B cell (primary cell): ENCODE data around the gene RECK. TPM values are rescaled to one million over a fixed set of nuclear protein-coding genes. Genes with fewer than 3 reads are reported as not detected.

Experiments
- ATAC-seq: fragments of 200-7000 bp; cut with Tn5 transposase; one replicate; pipeline ENCODE4 v1.10.0; 2021; ENCODE audit warnings: low read depth, mild to moderate bottlenecking, moderate number of reproducible peaks, moderate library complexity
- CTCF ChIA-PET: fragments of 350-600 bp; sonication (Branson Sonifier 250); formaldehyde crosslinking; loops from one replicate; lab custom pipeline; 2021; ENCODE audit warnings: antibody characterized with exemption, inconsistent platforms; lab: Charles Lee
- POLR2A ChIA-PET: fragments of 350-600 bp; sonication (Branson Sonifier 250); formaldehyde crosslinking; loops from one replicate; lab custom pipeline; 2021; ENCODE audit warnings: antibody characterized with exemption; lab: Charles Lee
- DNase-seq: peaks from one replicate; pipeline ENCODE4 v3.0.0; 2013
- H2AFZ ChIP-seq: 2 replicates; pipeline ENCODE4 v1.6.1; 2012; ENCODE audit warnings: mild to moderate bottlenecking, low read depth, low read length; ENCODE audit not compliant: insufficient read depth, poor library complexity, severe bottlenecking
- H3K27ac ChIP-seq, 2 donors: 1 replicate in 1 of 2; 2 replicates in 1 of 2; pipeline ENCODE4 v1.5.1; 2012 to 2013; ENCODE audit warnings: low read length in 2 of 2, mild to moderate bottlenecking in 2 of 2, moderate library complexity in 1 of 2
- H3K27me3 ChIP-seq, 4 experiments: fragments of 200-600 bp in 1 of 4; sonication (generic) in 1 of 4; replicated peaks in 1 of 4; 1 replicate in 2 of 4; 2 replicates in 2 of 4; pipeline versions ENCODE4 v1.6.1 to v1.7.0; 2013 to 2016; ENCODE audit warnings: low read length in 3 of 4, mild to moderate bottlenecking in 2 of 4, mixed read lengths in 1 of 4, moderate library complexity in 1 of 4; ENCODE audit not compliant: insufficient read depth in 4 of 4, control insufficient read depth in 3 of 4; ENCODE audit errors: control extremely low read depth in 1 of 4
- H3K36me3 ChIP-seq, 2 experiments: replicated peaks in 1 of 2; 1 replicate in 1 of 2; 2 replicates in 1 of 2; pipeline versions ENCODE4 v1.6.1 to v1.7.1; 2013; ENCODE audit warnings: low read length in 1 of 2; ENCODE audit not compliant: insufficient read depth in 2 of 2, control insufficient read depth in 1 of 2; ENCODE audit errors: control extremely low read depth in 1 of 2, extremely low read depth in 1 of 2
- H3K4me1 ChIP-seq, 2 donors: fragments of 200-600 bp in 1 of 2; sonication (generic) in 1 of 2; 1 replicate in 1 of 2; 2 replicates in 1 of 2; pipeline versions ENCODE4 v1.5.1 to v1.6.1; 2013 to 2017; ENCODE audit warnings: low read length in 2 of 2; ENCODE audit not compliant: control insufficient read depth in 2 of 2, insufficient read depth in 2 of 2
- H3K4me2 ChIP-seq: replicated peaks from 2 replicates; pipeline ENCODE3; 2012; ENCODE audit warnings: mild to moderate bottlenecking, low read depth, low read length; ENCODE audit not compliant: poor library complexity, severe bottlenecking
- H3K4me3 ChIP-seq, 5 experiments: fragments of 200-600 bp in 1 of 5; sonication (generic) in 1 of 5; 1 replicate in 3 of 5; 2 replicates in 2 of 5; pipeline versions ENCODE4 v1.5.1 to v1.7.0; 2011 to 2016; ENCODE audit warnings: low read length in 4 of 5, mild to moderate bottlenecking in 4 of 5, low read depth in 2 of 5, control low read depth in 1 of 5, moderate library complexity in 1 of 5; ENCODE audit not compliant: insufficient read depth in 1 of 5; ENCODE audit errors: control extremely low read depth in 1 of 5, extremely low read depth in 1 of 5
- H3K79me2 ChIP-seq: fragments of 200-600 bp; sonication (generic); one replicate; pipeline ENCODE4 v1.6.0; 2016; ENCODE audit warnings: low read length; ENCODE audit not compliant: control insufficient read depth, insufficient read depth
- H3K9ac ChIP-seq: fragments of 200-600 bp; sonication (generic); 2 replicates; pipeline ENCODE4 v1.6.1; 2017; ENCODE audit warnings: mild to moderate bottlenecking, low read length, moderate library complexity
- H3K9me3 ChIP-seq, 3 donors: one replicate each; pipeline versions ENCODE4 v1.6.1 to v1.7.1; 2013; ENCODE audit warnings: low read length in 2 of 3; ENCODE audit not compliant: control insufficient read depth in 2 of 3, insufficient read depth in 1 of 3; ENCODE audit errors: control extremely low read depth in 1 of 3
- H4K20me1 ChIP-seq: 2 replicates; pipeline ENCODE4 v1.6.0; 2012; ENCODE audit warnings: mild to moderate bottlenecking, low read length; ENCODE audit not compliant: insufficient read depth, control insufficient read depth, poor library complexity, severe bottlenecking
- H3K27ac Mint-ChIP-seq: one replicate; pipeline ENCODE4 v1.8.0; 2021; ENCODE audit warnings: mixed read lengths
- H3K27me3 Mint-ChIP-seq: one replicate; pipeline ENCODE4 v1.8.0; 2021; ENCODE audit warnings: mixed read lengths
- H3K4me1 Mint-ChIP-seq: one replicate; pipeline ENCODE4 v1.8.0; 2021; ENCODE audit warnings: mixed read lengths
- H3K4me3 Mint-ChIP-seq: one replicate; pipeline ENCODE4 v1.8.0; 2021; ENCODE audit warnings: mixed read lengths
- H3K9me3 Mint-ChIP-seq: one replicate; pipeline ENCODE4 v1.8.0; 2022; ENCODE audit warnings: mixed read lengths; ENCODE audit not compliant: insufficient read depth
- EZH2 ChIP-seq: IDR thresholded peaks from 2 replicates; pipeline ENCODE4 v1.6.1; 2012; ENCODE audit warnings: borderline replicate concordance, low read depth, mild to moderate bottlenecking, moderate library complexity, low read length; ENCODE audit not compliant: insufficient read depth, poor library complexity, severe bottlenecking
- WGBS: methylation state at CpG from one replicate; pipeline ENCODE4 v1.1.5; 2013; ENCODE audit warnings: missing lambda C conversion rate; ENCODE audit not compliant: insufficient coverage; 5-methylcytosine and 5-hydroxymethylcytosine counted together
- intact Hi-C: fragments of 100-400 bp; cut with micrococcal nuclease; formaldehyde crosslinking; loops from one replicate; pipeline ENCODE4 v1.10.0; 2022
- polyA plus RNA-seq: library from polyadenylated mRNA; depleted of rRNA; stranded (reverse); fragments of >200 nt; gene quantifications from 2 replicates; pipeline ENCODE4 v1.2.3, GENCODE V29; 2012
- total RNA-seq, 2 donors: library from RNA; stranded (reverse); fragments of 120-200 nt in 1 of 2; gene quantifications; 1 replicate in 1 of 2; 2 replicates in 1 of 2; pipeline versions ENCODE4 v1.2.3 to v1.2.4, GENCODE V29; 2013 to 2022
- TF ChIP-seq, protein P1 (sequence below): fragments of 200-600 bp; IDR thresholded peaks from one replicate; pipeline ENCODE4 v1.8.0; 2022; ENCODE audit warnings: antibody characterized with exemption, mild to moderate bottlenecking

Gene RECK
- total and polyA plus RNA-seq, 2 donors (not counting 1 experiment from before 2014, with no cell fraction given) = 5.6 to 7.7 TPM

DNA sequence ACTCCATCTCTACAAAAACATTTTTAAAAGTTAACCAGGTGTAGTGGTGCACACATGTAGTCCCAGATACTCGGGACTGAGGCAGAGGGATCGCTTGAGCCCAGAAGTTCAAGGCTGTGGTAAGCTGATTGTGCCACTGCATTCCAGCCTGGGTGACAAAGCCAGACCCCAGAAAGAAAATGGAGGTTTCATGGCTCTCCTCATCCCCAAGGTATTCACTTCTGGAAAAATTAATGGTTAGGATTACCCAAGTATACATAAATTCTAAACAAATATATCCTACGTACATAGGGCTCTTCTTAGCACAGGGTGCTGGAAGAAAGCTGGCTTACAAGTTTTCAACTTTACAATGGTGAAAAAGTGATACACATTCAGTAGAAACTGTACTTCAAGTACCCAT lies 18.6 kb upstream of the RECK start:
- H2AFZ ChIP-seq = no peak overlapping the region
- H3K9me3 Mint-ChIP-seq = no peaks in the 10 kb centered on the region
- H3K9me3 ChIP-seq = no peaks in the 10 kb centered on the region
- no peak overlapping the region for H3K4me2 ChIP-seq
- intact Hi-C loops = no loop called here
- no peaks in the 10 kb centered on the region for H3K36me3 ChIP-seq
- H3K79me2 ChIP-seq = no peaks in the 10 kb centered on the region
- no peak overlapping the region for H3K27ac ChIP-seq
- POLR2A ChIA-PET = no interaction called here
- WGBS = 93% methylated on average over 2 of the region's 3 CpGs
- DNase-seq = no peak
- peaks cover 0 to 3% (median 0%) of the 10 kb centered on the region in 4 experiments for H3K27me3 ChIP-seq
- no peaks in the 10 kb centered on the region for H4K20me1 ChIP-seq
- no peak for ATAC-seq
- CTCF ChIA-PET = interaction anchor here (0.8 to 4.1 kb wide), 4 partner anchors 10 to 62 kb away, joined by 4 to 20 read pairs (median 4); no protein-coding TSS in a partner anchor
- no peak overlapping the region for H3K4me3 ChIP-seq
- H3K4me3 Mint-ChIP-seq = no peak overlapping the region
- no peak overlapping the region for H3K9ac ChIP-seq
- no peak overlapping the region for H3K27ac Mint-ChIP-seq
- peaks cover 17% of the 10 kb centered on the region for H3K27me3 Mint-ChIP-seq
- no peak for TF ChIP-seq EZH2
- TF ChIP-seq, protein P1, sequence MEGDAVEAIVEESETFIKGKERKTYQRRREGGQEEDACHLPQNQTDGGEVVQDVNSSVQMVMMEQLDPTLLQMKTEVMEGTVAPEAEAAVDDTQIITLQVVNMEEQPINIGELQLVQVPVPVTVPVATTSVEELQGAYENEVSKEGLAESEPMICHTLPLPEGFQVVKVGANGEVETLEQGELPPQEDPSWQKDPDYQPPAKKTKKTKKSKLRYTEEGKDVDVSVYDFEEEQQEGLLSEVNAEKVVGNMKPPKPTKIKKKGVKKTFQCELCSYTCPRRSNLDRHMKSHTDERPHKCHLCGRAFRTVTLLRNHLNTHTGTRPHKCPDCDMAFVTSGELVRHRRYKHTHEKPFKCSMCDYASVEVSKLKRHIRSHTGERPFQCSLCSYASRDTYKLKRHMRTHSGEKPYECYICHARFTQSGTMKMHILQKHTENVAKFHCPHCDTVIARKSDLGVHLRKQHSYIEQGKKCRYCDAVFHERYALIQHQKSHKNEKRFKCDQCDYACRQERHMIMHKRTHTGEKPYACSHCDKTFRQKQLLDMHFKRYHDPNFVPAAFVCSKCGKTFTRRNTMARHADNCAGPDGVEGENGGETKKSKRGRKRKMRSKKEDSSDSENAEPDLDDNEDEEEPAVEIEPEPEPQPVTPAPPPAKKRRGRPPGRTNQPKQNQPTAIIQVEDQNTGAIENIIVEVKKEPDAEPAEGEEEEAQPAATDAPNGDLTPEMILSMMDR = no peak
- no peaks in the 10 kb centered on the region for H3K4me1 ChIP-seq
- no peaks in the 10 kb centered on the region for H3K4me1 Mint-ChIP-seq

DNA sequence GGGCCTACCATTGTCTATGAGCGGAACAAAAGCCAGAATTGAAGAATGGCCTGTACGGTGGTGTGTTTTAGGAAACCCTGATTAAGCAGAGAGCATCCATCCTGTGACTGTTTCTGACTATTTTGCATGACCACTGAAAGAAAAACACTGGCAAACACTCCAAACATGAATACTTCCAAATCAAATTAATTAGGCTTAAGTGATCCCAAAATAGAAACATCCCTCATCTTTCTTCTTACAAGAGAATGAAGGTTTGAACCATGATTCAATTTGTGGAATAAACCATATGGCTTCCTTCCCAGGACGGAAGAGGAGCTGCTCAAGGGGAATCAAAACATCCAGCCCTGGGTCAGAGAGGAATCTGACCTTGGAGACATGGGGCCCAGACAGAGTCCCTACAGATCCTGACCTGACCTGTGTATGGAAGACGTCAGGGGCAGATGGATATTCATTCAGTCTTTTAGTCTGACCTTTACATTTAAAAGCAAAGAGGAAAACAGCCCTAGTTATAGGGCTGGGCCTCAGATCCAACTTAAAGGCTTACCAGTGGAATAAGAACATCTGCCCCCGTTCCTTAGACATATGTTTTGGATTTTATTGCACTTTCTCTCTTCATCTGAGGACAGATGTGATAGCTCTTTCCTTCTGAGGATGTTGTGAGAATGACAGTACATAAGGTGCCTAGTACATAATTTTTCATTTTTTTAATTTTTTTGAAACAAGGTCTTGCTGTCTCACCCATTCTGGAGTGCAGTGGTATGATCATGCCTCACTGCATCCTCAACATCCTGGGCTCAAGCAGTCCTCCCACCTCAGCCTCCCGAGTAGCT lies 17.6 kb upstream of the RECK start:
- Mint-ChIP-seq H3K27me3 (peaks cover 11% of the 10 kb centered on the region), H3K4me1 (no peaks in the 10 kb centered on the region), H3K27ac (no peak overlapping the region), H3K9me3 (no peaks in the 10 kb centered on the region), H3K4me3 (no peak overlapping the region)
- no peaks in the 10 kb centered on the region for H3K79me2 ChIP-seq
- POLR2A ChIA-PET = no interaction called here
- no peak for ATAC-seq
- H3K36me3 ChIP-seq = no peaks in the 10 kb centered on the region
- H3K4me1 ChIP-seq = no peaks in the 10 kb centered on the region
- no peak overlapping the region for H2AFZ ChIP-seq
- H3K4me2 ChIP-seq = no peak overlapping the region
- no peaks in the 10 kb centered on the region for H4K20me1 ChIP-seq
- 100% methylated on average over 4 of the region's 6 CpGs for WGBS
- CTCF ChIA-PET = interaction anchor here (0.8 to 4.1 kb wide), 7 partner anchors 8 to 116 kb away, joined by 4 to 20 read pairs (median 4); no protein-coding TSS in a partner anchor
- intact Hi-C loops = no loop called here
- peaks cover 0 to 3% (median 0%) of the 10 kb centered on the region in 4 experiments for H3K27me3 ChIP-seq
- no peak overlapping the region for H3K27ac ChIP-seq
- H3K4me3 ChIP-seq = no peak overlapping the region
- no peak for TF ChIP-seq EZH2
- TF ChIP-seq, protein P1 = no peak
- H3K9me3 ChIP-seq = no peaks in the 10 kb centered on the region
- no peak overlapping the region for H3K9ac ChIP-seq
- DNase-seq = no peak
